Skeletal muscle satellite cell (primary cell): ENCODE measurements around the gene COL25A1.

Source experiments
- H3K27me3 ChIP-seq: 2 replicates; pipeline ENCODE4 v1.7.0; 2013; ENCODE audit warnings: low read length; ENCODE audit not compliant: control insufficient read depth, insufficient read depth
- H3K36me3 ChIP-seq: 2 replicates; pipeline ENCODE4 v1.7.0; 2013; ENCODE audit warnings: mild to moderate bottlenecking, control low read depth, low read length; ENCODE audit not compliant: insufficient read depth
- H3K4me1 ChIP-seq: 2 replicates; pipeline ENCODE4 v1.7.0; 2013; ENCODE audit warnings: low read length; ENCODE audit not compliant: control insufficient read depth, insufficient read depth
- H3K4me2 ChIP-seq: 2 replicates; pipeline ENCODE4 v1.7.0; 2013; ENCODE audit warnings: mild to moderate bottlenecking, low read length
- H3K4me3 ChIP-seq: 2 replicates; pipeline ENCODE4 v1.7.0; 2013; ENCODE audit warnings: low read length
- H3K9ac ChIP-seq: 2 replicates; pipeline ENCODE4 v1.7.0; 2013; ENCODE audit warnings: mild to moderate bottlenecking, low read depth, low read length, moderate library complexity
- H3K9me3 ChIP-seq: replicated peaks from 2 replicates; pipeline ENCODE4 v1.7.0; 2013; ENCODE audit warnings: mild to moderate bottlenecking, control low read depth, low read length

Gene COL25A1

GRCh38 chr4:109315341-109315740, 12.9 kb upstream of the COL25A1 start:
- Histone ChIP-seq H3K4me2 (no peak overlapping the region), H3K36me3 (no peaks in the 10 kb centered on the region), H3K9ac (no peak overlapping the region), H3K4me1 (no peaks in the 10 kb centered on the region), H3K9me3 (peaks cover 5% of the 10 kb centered on the region), H3K27me3 (peaks cover 9% of the 10 kb centered on the region), H3K4me3 (no peak overlapping the region)

- Histone ChIP-seq H3K9me3 (peaks cover 5% of the 10 kb centered on the region), H3K4me3 (no peak overlapping the region), H3K36me3 (no peaks in the 10 kb centered on the region), H3K4me2 (no peak overlapping the region), H3K9ac (no peak overlapping the region), H3K27me3 (peaks cover 14% of the 10 kb centered on the region), H3K4me1 (no peaks in the 10 kb centered on the region)
These were observed 11.0 kb upstream of the COL25A1 start for GRCh38 chr4:109313168-109314133.

- Histone ChIP-seq H3K9me3 (no peaks in the 10 kb centered on the region), H3K4me3 (peak overlapping the region; percentile 74), H3K9ac (peak overlapping the region; percentile 62)
These were observed 660 bp upstream of the COL25A1 start for GRCh38 chr4:109303140-109303496.

GRCh38 chr4:109301651-109302360, 652 bp downstream of the COL25A1 start:
- Histone ChIP-seq H3K4me2 (peak overlapping the region; percentile 90), H3K9me3 (no peaks in the 10 kb centered on the region), H3K4me3 (peak overlapping the region; percentile 74), H3K36me3 (no peaks in the 10 kb centered on the region), H3K4me1 (peaks cover 8% of the 10 kb centered on the region), H3K9ac (peak overlapping the region; percentile 62), H3K27me3 (peaks cover 20% of the 10 kb centered on the region)

More at GRCh38 chr4:109303140-109303496, 660 bp upstream of the COL25A1 start:
- H3K27me3 ChIP-seq = peaks cover 20% of the 10 kb centered on the region
- no peaks in the 10 kb centered on the region for H3K36me3 ChIP-seq
- peaks cover 8% of the 10 kb centered on the region for H3K4me1 ChIP-seq
- peak overlapping the region; percentile 90 for H3K4me2 ChIP-seq

- H3K9me3 ChIP-seq = no peaks in the 10 kb centered on the region
- H3K27me3 ChIP-seq = peaks cover 11% of the 10 kb centered on the region
- peaks cover 12% of the 10 kb centered on the region for H3K4me1 ChIP-seq
- no peak overlapping the region for H3K9ac ChIP-seq
- H3K4me3 ChIP-seq = no peak overlapping the region
- H3K4me2 ChIP-seq = no peak overlapping the region
- H3K36me3 ChIP-seq = no peaks in the 10 kb centered on the region
These were observed 4.0 kb downstream of the COL25A1 start for GRCh38 chr4:109298279-109299010.

- H3K4me2 ChIP-seq = no peak overlapping the region
- peaks cover 3% of the 10 kb centered on the region for H3K27me3 ChIP-seq
- H3K9ac ChIP-seq = no peak overlapping the region
- no peaks in the 10 kb centered on the region for H3K36me3 ChIP-seq
- H3K4me1 ChIP-seq = peaks cover 4% of the 10 kb centered on the region
- no peaks in the 10 kb centered on the region for H3K9me3 ChIP-seq
- H3K4me3 ChIP-seq = no peak overlapping the region
These were observed 5.9 kb downstream of the COL25A1 start for GRCh38 chr4:109296527-109296926.

GRCh38 chr4:109295081-109295480, 7.4 kb downstream of the COL25A1 start:
- no peaks in the 10 kb centered on the region for H3K9me3 ChIP-seq
- H3K36me3 ChIP-seq = no peaks in the 10 kb centered on the region
- no peak overlapping the region for H3K9ac ChIP-seq
- H3K4me3 ChIP-seq = no peak overlapping the region
- peaks cover 4% of the 10 kb centered on the region for H3K4me1 ChIP-seq
- H3K4me2 ChIP-seq = no peak overlapping the region
- H3K27me3 ChIP-seq = no peaks in the 10 kb centered on the region

GRCh38 chr4:109294468-109295020, 7.9 kb downstream of the COL25A1 start:
- peaks cover 4% of the 10 kb centered on the region for H3K4me1 ChIP-seq
- no peaks in the 10 kb centered on the region for H3K36me3 ChIP-seq
- no peaks in the 10 kb centered on the region for H3K9me3 ChIP-seq
- H3K4me3 ChIP-seq = no peak overlapping the region
- no peak overlapping the region for H3K4me2 ChIP-seq
- no peak overlapping the region for H3K9ac ChIP-seq
- no peaks in the 10 kb centered on the region for H3K27me3 ChIP-seq

GRCh38 chr4:109294006-109294405, 8.5 kb downstream of the COL25A1 start:
- H3K9me3 ChIP-seq = no peaks in the 10 kb centered on the region
- no peak overlapping the region for H3K4me2 ChIP-seq
- H3K4me1 ChIP-seq = peaks cover 4% of the 10 kb centered on the region
- no peaks in the 10 kb centered on the region for H3K36me3 ChIP-seq
- no peak overlapping the region for H3K9ac ChIP-seq
- H3K4me3 ChIP-seq = no peak overlapping the region
- no peaks in the 10 kb centered on the region for H3K27me3 ChIP-seq

- no peaks in the 10 kb centered on the region for H3K9me3 ChIP-seq
- no peak overlapping the region for H3K4me2 ChIP-seq
- peaks cover 4% of the 10 kb centered on the region for H3K4me1 ChIP-seq
- no peaks in the 10 kb centered on the region for H3K27me3 ChIP-seq
- no peak overlapping the region for H3K9ac ChIP-seq
- H3K36me3 ChIP-seq = no peaks in the 10 kb centered on the region
- H3K4me3 ChIP-seq = no peak overlapping the region
These were observed 10.7 kb downstream of the COL25A1 start for GRCh38 chr4:109291707-109292238.

GRCh38 chr4:109290918-109291317, 11.5 kb downstream of the COL25A1 start:
- Histone ChIP-seq H3K36me3 (no peaks in the 10 kb centered on the region), H3K4me1 (peaks cover 4% of the 10 kb centered on the region), H3K4me3 (no peak overlapping the region)

More at GRCh38 chr4:109290918-109291317, 11.5 kb downstream of the COL25A1 start:
- Histone ChIP-seq H3K27me3 (no peaks in the 10 kb centered on the region), H3K4me2 (no peak overlapping the region), H3K9ac (no peak overlapping the region), H3K9me3 (no peaks in the 10 kb centered on the region)
